Measurements from ENCODE around the gene PCSK4. TPM values are rescaled to one million over a fixed set of nuclear protein-coding genes. Genes with fewer than 3 reads are reported as not detected.

Gene PCSK4
- total RNA-seq, 1 donor from 2014 or later = 4.3 TPM

DNA sequence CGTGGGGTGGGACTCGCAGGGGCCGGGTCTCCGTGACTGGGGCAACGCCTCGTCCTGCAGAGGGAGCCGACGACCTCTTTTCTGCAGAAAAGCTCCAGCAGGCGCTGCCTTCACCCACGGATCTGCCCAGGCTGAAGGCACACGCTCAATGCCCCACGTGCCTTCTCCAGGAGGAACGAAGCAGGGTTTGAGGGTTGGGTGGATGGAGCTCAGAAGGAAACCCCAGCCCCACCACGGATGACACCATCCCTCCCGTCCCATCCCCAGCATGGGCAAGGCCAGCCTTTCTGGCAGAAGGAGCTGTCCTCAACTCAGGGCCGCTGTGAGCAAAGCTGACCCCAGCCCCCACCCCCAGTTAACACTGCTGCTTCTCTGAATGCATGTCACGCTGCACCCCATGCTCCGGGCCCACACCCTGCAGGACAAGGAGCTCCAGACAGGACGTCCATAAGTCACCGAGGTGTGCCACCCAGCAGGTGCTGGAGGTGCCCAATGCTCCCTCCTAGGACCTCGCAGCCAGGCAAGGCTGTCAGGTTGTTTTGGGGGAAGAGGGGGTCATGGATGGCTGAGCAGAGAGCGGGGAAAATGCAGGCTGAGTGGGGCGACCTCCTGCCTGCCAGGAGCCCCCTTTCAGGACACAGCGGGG, 18.5 kb downstream of the PCSK4 start:
- H3K9me3 ChIP-seq = no peaks in the 10 kb centered on the region
- peaks cover 36% of the 10 kb centered on the region for H3K4me1 ChIP-seq
- DNase-seq = no peak
- intact Hi-C loops (cut with DNase I) = no loop called here
- TF ChIP-seq, protein P1, sequence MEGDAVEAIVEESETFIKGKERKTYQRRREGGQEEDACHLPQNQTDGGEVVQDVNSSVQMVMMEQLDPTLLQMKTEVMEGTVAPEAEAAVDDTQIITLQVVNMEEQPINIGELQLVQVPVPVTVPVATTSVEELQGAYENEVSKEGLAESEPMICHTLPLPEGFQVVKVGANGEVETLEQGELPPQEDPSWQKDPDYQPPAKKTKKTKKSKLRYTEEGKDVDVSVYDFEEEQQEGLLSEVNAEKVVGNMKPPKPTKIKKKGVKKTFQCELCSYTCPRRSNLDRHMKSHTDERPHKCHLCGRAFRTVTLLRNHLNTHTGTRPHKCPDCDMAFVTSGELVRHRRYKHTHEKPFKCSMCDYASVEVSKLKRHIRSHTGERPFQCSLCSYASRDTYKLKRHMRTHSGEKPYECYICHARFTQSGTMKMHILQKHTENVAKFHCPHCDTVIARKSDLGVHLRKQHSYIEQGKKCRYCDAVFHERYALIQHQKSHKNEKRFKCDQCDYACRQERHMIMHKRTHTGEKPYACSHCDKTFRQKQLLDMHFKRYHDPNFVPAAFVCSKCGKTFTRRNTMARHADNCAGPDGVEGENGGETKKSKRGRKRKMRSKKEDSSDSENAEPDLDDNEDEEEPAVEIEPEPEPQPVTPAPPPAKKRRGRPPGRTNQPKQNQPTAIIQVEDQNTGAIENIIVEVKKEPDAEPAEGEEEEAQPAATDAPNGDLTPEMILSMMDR (IDR thresholded peaks at IDR 0.05) = no peak
- peaks cover 67% of the 10 kb centered on the region for H3K27me3 ChIP-seq
- no peaks in the 10 kb centered on the region for H3K36me3 ChIP-seq
- H3K4me3 ChIP-seq = no peak overlapping the region
- H3K27ac ChIP-seq = no peak overlapping the region
- ATAC-seq = no peak

DNA sequence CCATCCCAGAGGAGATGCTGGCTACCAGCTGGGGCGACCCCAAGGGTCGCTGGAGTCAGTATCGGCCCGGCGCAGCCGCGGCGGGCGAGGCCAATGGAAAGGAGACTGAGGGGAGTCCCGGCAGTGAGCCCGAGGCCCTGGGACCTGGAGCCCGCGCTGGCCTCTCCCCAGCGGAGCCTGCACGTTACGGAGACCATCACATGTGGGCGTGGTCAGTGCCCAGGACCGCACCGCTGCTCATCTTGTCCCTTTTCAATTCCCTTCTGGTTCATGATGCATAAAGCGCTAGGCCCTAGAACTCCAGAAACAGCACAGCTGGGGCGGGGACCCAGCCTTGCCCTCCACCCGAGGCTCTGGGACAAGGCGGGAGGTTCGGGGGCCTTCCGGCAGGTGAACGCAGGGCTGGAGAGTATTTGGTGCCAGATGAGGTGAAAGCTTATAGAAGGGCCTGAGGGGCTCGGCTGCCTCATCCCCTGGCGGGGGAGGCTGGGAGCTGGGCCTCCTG, 19.1 kb downstream of the PCSK4 start:
- Histone ChIP-seq H3K27ac (no peak overlapping the region), H3K4me1 (peaks cover 36% of the 10 kb centered on the region), H3K36me3 (no peaks in the 10 kb centered on the region), H3K4me3 (peak overlapping the region; percentile 36), H3K9me3 (no peaks in the 10 kb centered on the region), H3K27me3 (peaks cover 73% of the 10 kb centered on the region)
- intact Hi-C loops (cut with DNase I) = no loop called here
- TF ChIP-seq, protein P1 (IDR thresholded peaks at IDR 0.05) = no peak
- ATAC-seq (no peak), DNase-seq (no peak)

DNA sequence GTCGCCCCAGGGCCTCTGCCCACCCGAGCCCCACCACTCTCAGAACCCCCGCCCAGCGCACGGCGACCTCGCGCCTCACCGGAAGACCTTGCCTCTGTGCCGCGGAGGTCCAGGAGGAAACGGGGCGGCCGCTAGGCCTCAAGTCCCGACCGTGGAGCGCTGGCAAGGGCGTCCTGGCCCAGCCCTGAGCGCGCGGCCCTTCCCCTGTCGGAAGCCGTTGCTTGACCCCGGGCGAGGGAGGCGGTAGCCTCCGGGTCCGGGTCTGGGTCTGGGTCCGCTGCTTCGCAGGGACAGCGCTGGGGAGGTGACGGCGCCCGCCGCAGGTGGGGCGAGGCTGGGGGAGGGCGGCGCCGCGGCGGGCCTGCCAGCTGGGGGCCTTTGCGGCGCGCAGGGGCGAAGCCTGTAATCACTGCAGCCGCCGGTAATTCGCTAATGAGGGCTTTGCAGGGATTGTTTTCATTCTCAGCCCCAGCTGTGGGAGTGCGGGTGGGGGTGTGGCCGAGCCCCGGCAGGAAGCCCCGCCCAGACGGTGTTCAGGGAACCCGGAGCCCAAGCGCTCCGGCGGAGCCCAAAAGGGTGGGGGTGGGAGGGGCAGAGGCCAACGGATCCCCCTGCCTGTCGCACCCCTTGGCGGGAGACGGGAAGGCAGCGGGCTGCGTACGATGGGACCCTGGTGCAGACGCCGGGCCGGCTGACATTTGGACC, 19.7 kb downstream of the PCSK4 start:
- DNase-seq = no peak
- ATAC-seq = peak; percentile 28
- H3K36me3 ChIP-seq = no peaks in the 10 kb centered on the region
- peaks cover 36% of the 10 kb centered on the region for H3K4me1 ChIP-seq
- intact Hi-C loops (cut with DNase I) = no loop called here
- no peak overlapping the region for H3K27ac ChIP-seq
- no peaks in the 10 kb centered on the region for H3K9me3 ChIP-seq
- peak overlapping the region; percentile 36 for H3K4me3 ChIP-seq
- H3K27me3 ChIP-seq = peaks cover 79% of the 10 kb centered on the region
- TF ChIP-seq, protein P1 (IDR thresholded peaks at IDR 0.05) = no peak

DNA sequence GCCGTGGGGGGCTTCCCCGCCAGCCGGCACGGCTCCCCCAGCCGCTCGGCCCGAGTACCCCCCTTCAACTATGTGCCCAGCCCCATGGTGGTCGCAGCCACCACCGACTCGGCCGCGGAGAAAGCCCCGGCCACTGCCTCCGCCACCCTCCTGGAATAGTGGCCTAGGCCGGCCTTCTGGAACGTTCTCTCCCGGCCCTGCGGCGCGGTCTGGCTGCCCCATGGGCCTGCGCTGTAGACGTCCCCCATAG, 20.2 kb downstream of the PCSK4 start:
- H3K4me1 ChIP-seq = peaks cover 36% of the 10 kb centered on the region
- TF ChIP-seq, protein P1 (IDR thresholded peaks at IDR 0.05) = no peak
- peak overlapping the region; percentile 36 for H3K4me3 ChIP-seq
- intact Hi-C loops (cut with DNase I) = no loop called here
- H3K36me3 ChIP-seq = no peaks in the 10 kb centered on the region
- H3K27me3 ChIP-seq = peaks cover 83% of the 10 kb centered on the region
- ATAC-seq (no peak), DNase-seq (no peak)
- H3K27ac ChIP-seq = no peak overlapping the region
- H3K9me3 ChIP-seq = no peaks in the 10 kb centered on the region

DNA sequence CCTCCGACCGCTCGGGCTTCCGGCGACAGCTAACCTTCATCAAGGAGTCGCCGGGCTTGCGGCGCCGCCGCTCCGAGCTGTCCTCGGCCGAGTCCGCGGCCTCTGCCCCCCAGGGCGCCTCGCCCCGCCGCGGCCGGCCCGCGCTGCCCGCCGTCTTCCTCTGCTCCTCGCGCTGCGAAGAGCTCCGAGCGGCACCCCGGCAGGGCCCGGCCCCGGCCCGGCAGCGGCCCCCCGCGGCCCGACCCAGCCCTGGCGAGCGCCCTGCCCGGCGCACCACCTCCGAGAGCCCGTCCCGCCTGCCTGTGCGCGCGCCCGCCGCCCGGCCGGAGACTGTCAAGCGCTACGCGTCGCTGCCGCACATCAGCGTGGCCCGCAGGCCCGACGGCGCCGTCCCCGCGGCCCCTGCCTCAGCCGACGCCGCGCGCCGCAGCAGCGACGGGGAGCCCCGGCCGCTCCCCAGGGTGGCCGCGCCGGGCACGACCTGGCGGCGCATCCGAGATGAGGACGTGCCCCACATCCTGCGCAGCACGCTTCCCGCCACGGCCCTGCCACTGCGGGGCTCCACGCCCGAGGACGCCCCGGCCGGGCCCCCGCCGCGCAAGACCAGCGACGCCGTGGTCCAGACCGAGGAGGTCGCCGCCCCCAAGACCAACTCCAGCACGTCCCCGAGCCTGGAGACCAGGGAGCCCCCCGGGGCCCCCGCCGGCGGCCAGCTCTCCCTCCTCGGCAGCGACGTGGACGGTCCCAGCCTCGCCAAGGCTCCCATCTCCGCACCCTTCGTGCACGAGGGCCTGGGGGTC, 20.7 kb downstream of the PCSK4 start:
- Histone ChIP-seq H3K27ac (no peak overlapping the region), H3K9me3 (no peaks in the 10 kb centered on the region), H3K36me3 (no peaks in the 10 kb centered on the region), H3K4me1 (peaks cover 36% of the 10 kb centered on the region), H3K27me3 (peaks cover 84% of the 10 kb centered on the region), H3K4me3 (peak overlapping the region; percentile 36)
- DNase-seq = no peak
- TF ChIP-seq, protein P1 (IDR thresholded peaks at IDR 0.05) = no peak
- no peak for ATAC-seq
- intact Hi-C loops (cut with DNase I) = no loop called here

Measured in upper lobe of right lung (tissue), 1 donor.